Measurements from ENCODE around the gene DPP6.

- no peak for TF ChIP-seq CTCF (conservative IDR thresholded peaks at IDR 0.05)
- TF ChIP-seq EZH2 (IDR thresholded peaks at IDR 0.05; ENCODE audit: low read depth) = no peak
Measured at GRCh38 chr7:154489897-154490296, 437.7 kb downstream of the DPP6 start.
